Measurements from ENCODE around the gene UXS1. TPM values are rescaled to one million over a fixed set of nuclear protein-coding genes. Genes with fewer than 3 reads are reported as not detected.

Gene UXS1
- total and polyA plus RNA-seq, 2 donors (not counting 3 experiments of a cell fraction or from before 2014, with no cell fraction given): 34.2 to 43.2 TPM

- dilution Hi-C loops (cut with MboI; ENCODE audit: extremely low pct_ligation_motif_present, low sequenced_read_pairs) (no loop called here), intact Hi-C loops (cut with micrococcal nuclease) (no loop called here)
- Histone ChIP-seq H3K9me1 (replicated peaks; ENCODE audit: control insufficient read depth, extremely low read depth, insufficient read depth, low read length) (no peaks in the 10 kb centered on the region), H2AFZ (ENCODE audit: low read depth, low read length) (no peak overlapping the region), H3K36me3 (ENCODE audit: control insufficient read depth in 2 of 2, extremely low read depth in 1 of 2, insufficient read depth in 2 of 2, low read length in 2 of 2) (peaks cover 0 to 6% of the 10 kb centered on the region in 2 experiments), H3K4me2 (ENCODE audit: insufficient read depth, low read length) (no peak overlapping the region), H3K9ac (replicated peaks; ENCODE audit: extremely low read depth, insufficient read depth, low read length) (no peak overlapping the region), H3K4me3 (replicated peaks in 1 of 3; ENCODE audit: insufficient read depth in 1 of 3, low read depth in 1 of 3, low read length in 3 of 3) (no peak overlapping the region), H3K4me1 (ENCODE audit: control insufficient read depth, extremely low read depth, insufficient read depth, low read length) (no peaks in the 10 kb centered on the region), H3K27me3 (ENCODE audit: control insufficient read depth in 2 of 2, insufficient read depth in 2 of 2, low read length in 2 of 2) (no peaks in the 10 kb centered on the region), H3K79me2 (ENCODE audit: control insufficient read depth, insufficient read depth, low read length) (no peaks in the 10 kb centered on the region), H3K27ac (ENCODE audit: insufficient read depth, low read depth, low read length) (no peak overlapping the region), H3K9me3 (replicated peaks; ENCODE audit: control insufficient read depth, insufficient read depth, low read length) (no peaks in the 10 kb centered on the region), H4K20me1 (replicated peaks; ENCODE audit: control insufficient read depth, extremely low read depth, insufficient read depth, low read length) (no peaks in the 10 kb centered on the region)
- TF ChIP-seq CTCF (IDR thresholded peaks at IDR 0.05; ENCODE audit: extremely low read depth in 1 of 2, insufficient read depth in 1 of 2, low read depth in 1 of 2, low read length in 2 of 2): peak in 1 of 2 donors; percentile 13
- TF ChIP-seq FOS (IDR thresholded peaks at IDR 0.05; ENCODE audit: borderline replicate concordance, insufficient read depth, low read length): no peak
- TF ChIP-seq POLR2AphosphoS5 (IDR thresholded peaks at IDR 0.05; ENCODE audit: insufficient read depth, low read depth, low read length): no peak
- no peak for TF ChIP-seq POLR2A (IDR thresholded peaks at IDR 0.05; ENCODE audit: low read depth, low read length)
- no peak for TF ChIP-seq JUN (IDR thresholded peaks at IDR 0.05; ENCODE audit: borderline replicate concordance, insufficient read depth, insufficient read length, low read depth)
- TF ChIP-seq, protein P1, sequence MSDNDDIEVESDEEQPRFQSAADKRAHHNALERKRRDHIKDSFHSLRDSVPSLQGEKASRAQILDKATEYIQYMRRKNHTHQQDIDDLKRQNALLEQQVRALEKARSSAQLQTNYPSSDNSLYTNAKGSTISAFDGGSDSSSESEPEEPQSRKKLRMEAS (IDR thresholded peaks at IDR 0.05; ENCODE audit: insufficient read depth, insufficient read length): no peak
- no peak for TF ChIP-seq GATA2 (IDR thresholded peaks at IDR 0.05; ENCODE audit: insufficient read depth, insufficient read length, low read depth, low read length)
- TF ChIP-seq EZH2 (IDR thresholded peaks at IDR 0.05; ENCODE audit: borderline replicate concordance, low read depth, low read length, severe bottlenecking): no peak
- BruUV-seq (replicated peaks): no TSS peak
- POLR2A ChIA-PET: no interaction called here
- DNase-seq (ENCODE audit: low read depth, low spot score) (peak; percentile 19), FAIRE-seq (no peak)
- CTCF ChIA-PET: interaction anchor here (0.6 to 1.0 kb wide), 2 partner anchors 85 to 474 kb away, joined by 3 to 5 read pairs; no protein-coding TSS in a partner anchor
Measured at GRCh38 chr2:106108351-106108750, 85.8 kb downstream of the UXS1 start.
